Neural cell (in vitro differentiated cells): ENCODE results near the gene HOXA4. TPM values are rescaled to one million over a fixed set of nuclear protein-coding genes. Genes with fewer than 3 reads are reported as not detected.

Experiments used
- H2AFZ ChIP-seq: fragments of 200-600, 300-800 bp; sonication (generic), shearing (Covaris generic); 2 replicates; pipeline ENCODE4 v1.6.0; 2014; ENCODE audit warnings: low read depth, mild to moderate bottlenecking, antibody characterized with exemption, low read length, moderate library complexity
- H3F3A ChIP-seq: fragments of 200-600 bp; shearing (Covaris generic); 2 replicates; pipeline ENCODE4 v1.6.1; 2016; ENCODE audit warnings: mild to moderate bottlenecking, moderate library complexity, mixed read lengths, antibody characterized with exemption, low read length; ENCODE audit not compliant: insufficient read depth, poor library complexity, severe bottlenecking
- H3K27ac ChIP-seq: fragments of 200-600, 300-800 bp; sonication (generic), shearing (Covaris generic); 2 replicates; pipeline ENCODE4 v1.5.1; 2014; ENCODE audit warnings: mild to moderate bottlenecking, low read length, moderate library complexity
- H3K27me3 ChIP-seq: fragments of 300-800, 200-600 bp; sonication (generic), shearing (Covaris generic); 2 replicates; pipeline ENCODE4 v1.6.0; 2014; ENCODE audit warnings: mild to moderate bottlenecking, low read depth, low read length, moderate library complexity; ENCODE audit not compliant: insufficient read depth
- H3K36me3 ChIP-seq: fragments of 300-800, 200-600 bp; sonication (generic), shearing (Covaris generic); 2 replicates; pipeline ENCODE4 v1.5.1; 2014; ENCODE audit warnings: mild to moderate bottlenecking, antibody characterized with exemption, low read length, moderate library complexity; ENCODE audit not compliant: insufficient read depth
- H3K4me2 ChIP-seq: fragments of 300-800, 200-600 bp; sonication (generic), shearing (Covaris generic); 2 replicates; pipeline ENCODE4 v1.6.0; 2014; ENCODE audit warnings: mild to moderate bottlenecking, low read length
- H3K4me3 ChIP-seq: fragments of 300-800, 200-600 bp; sonication (generic), shearing (Covaris generic); 2 replicates; pipeline ENCODE4 v1.5.1; 2014; ENCODE audit warnings: mild to moderate bottlenecking, low read length, moderate library complexity
- H3K79me2 ChIP-seq: fragments of 200-600 bp; shearing (Covaris generic); replicated peaks from 2 replicates; pipeline ENCODE4 v1.6.0; 2014; ENCODE audit warnings: mild to moderate bottlenecking, low read length, moderate library complexity; ENCODE audit not compliant: insufficient read depth
- H3K9ac ChIP-seq: fragments of 300-800, 200-600 bp; sonication (generic), shearing (Covaris generic); 2 replicates; pipeline ENCODE4 v1.6.1; 2016; ENCODE audit warnings: mild to moderate bottlenecking, low read length, mixed read lengths
- H3K9me2 ChIP-seq: fragments of 200-600 bp; shearing (Covaris generic); 2 replicates; pipeline ENCODE4 v1.6.1; 2016; ENCODE audit warnings: mild to moderate bottlenecking, low read length, mixed read lengths; ENCODE audit not compliant: insufficient read depth
- H3K9me3 ChIP-seq: fragments of 200-600, 300-800 bp; sonication (generic), shearing (Covaris generic); 2 replicates; pipeline ENCODE4 v1.6.1; 2016; ENCODE audit warnings: mild to moderate bottlenecking, mixed run types, low read length, moderate library complexity, mixed read lengths
- H4K20me1 ChIP-seq: fragments of 200-600 bp; shearing (Covaris generic); 2 replicates; pipeline ENCODE4 v1.6.1; 2016; ENCODE audit warnings: mild to moderate bottlenecking, mixed run types; ENCODE audit not compliant: insufficient read depth
- CTCF ChIP-seq: fragments of 450-650 bp; IDR thresholded peaks from 2 replicates; pipeline ENCODE4 v1.5.1; 2014; ENCODE audit warnings: antibody characterized with exemption, mild to moderate bottlenecking, moderate library complexity; ENCODE audit not compliant: poor library complexity, severe bottlenecking
- EP300 ChIP-seq: fragments of 450-650 bp; conservative IDR thresholded peaks from 2 replicates; pipeline ENCODE4 v1.6.1; 2014; ENCODE audit warnings: antibody characterized with exemption, mild to moderate bottlenecking, moderate library complexity; ENCODE audit not compliant: poor library complexity, severe bottlenecking
- EZH2 ChIP-seq: fragments of 200-600, 300-800 bp; shearing (Covaris generic), sonication (generic); IDR thresholded peaks from 2 replicates; pipeline ENCODE4 v1.6.1; 2014; ENCODE audit warnings: antibody characterized with exemption, low read length, borderline replicate concordance, mild to moderate bottlenecking; ENCODE audit not compliant: insufficient read depth, poor library complexity, severe bottlenecking
- MXI1 ChIP-seq: fragments of 450-650 bp; conservative IDR thresholded peaks from 2 replicates; pipeline ENCODE4 v1.6.1; 2014; ENCODE audit warnings: antibody characterized with exemption, mild to moderate bottlenecking; ENCODE audit not compliant: poor library complexity, severe bottlenecking
- POLR2AphosphoS5 ChIP-seq: IDR thresholded peaks from 2 replicates; pipeline ENCODE4 v1.6.1; 2012
- RAD21 ChIP-seq: fragments of 450-650 bp; conservative IDR thresholded peaks from 2 replicates; pipeline ENCODE4 v1.6.1; 2014; ENCODE audit warnings: antibody characterized with exemption, mild to moderate bottlenecking, moderate library complexity
- REST ChIP-seq: IDR thresholded peaks from 2 replicates; pipeline ENCODE4 v1.6.1; 2012; ENCODE audit warnings: borderline replicate concordance
- SMC3 ChIP-seq: fragments of 450-650 bp; conservative IDR thresholded peaks from 2 replicates; pipeline ENCODE4 v1.6.1; 2014; ENCODE audit warnings: antibody characterized with exemption, mild to moderate bottlenecking, moderate library complexity; ENCODE audit not compliant: poor library complexity
- TAF1 ChIP-seq: IDR thresholded peaks from 2 replicates; pipeline ENCODE4 v1.6.1; 2012; ENCODE audit warnings: low read depth
- polyA plus RNA-seq: library from polyadenylated mRNA; depleted of rRNA; stranded (reverse); fragments of >200 nt; gene quantifications from 2 replicates; pipeline ENCODE4 v1.2.3, GENCODE V29; 2014

Gene HOXA4
- polyA plus RNA-seq, 1 donor from 2014 or later: not detected

GRCh38 chr7:27160546-27161213 lies 30.1 kb upstream of the HOXA4 start:
- H3K9me3 ChIP-seq: peaks cover 32% of the 10 kb centered on the region
- H3F3A ChIP-seq: no peaks in the 10 kb centered on the region
- peak overlapping the region; percentile 76 for H3K4me3 ChIP-seq
- H3K4me2 ChIP-seq: peak overlapping the region; percentile 76
- TF ChIP-seq SMC3 (peak; percentile 98), MXI1 (peak; percentile 27), EP300 (peak; percentile 24), POLR2AphosphoS5 (no peak), EZH2 (no peak), CTCF (peak; percentile 98), REST (no peak), RAD21 (peak; percentile 99)
- peaks cover 99% of the 10 kb centered on the region for H3K27me3 ChIP-seq
- no peaks in the 10 kb centered on the region for H4K20me1 ChIP-seq
- H3K79me2 ChIP-seq: no peaks in the 10 kb centered on the region
- H3K36me3 ChIP-seq: no peaks in the 10 kb centered on the region
- no peaks in the 10 kb centered on the region for H3K9me2 ChIP-seq
- H2AFZ ChIP-seq: peak overlapping the region; percentile 73
- H3K9ac ChIP-seq: peak overlapping the region; percentile 45
- H3K27ac ChIP-seq: no peak overlapping the region

GRCh38 chr7:27160145-27160545 lies 29.6 kb upstream of the HOXA4 start:
- no peak overlapping the region for H2AFZ ChIP-seq
- H3K9ac ChIP-seq: no peak overlapping the region
- no peaks in the 10 kb centered on the region for H3K9me2 ChIP-seq
- no peaks in the 10 kb centered on the region for H4K20me1 ChIP-seq
- H3K27me3 ChIP-seq: peaks cover 99% of the 10 kb centered on the region
- H3F3A ChIP-seq: no peaks in the 10 kb centered on the region
- peak overlapping the region; percentile 76 for H3K4me3 ChIP-seq
- H3K27ac ChIP-seq: no peak overlapping the region
- TF ChIP-seq POLR2AphosphoS5 (no peak), CTCF (no peak), EZH2 (no peak), SMC3 (no peak), RAD21 (no peak), EP300 (no peak), MXI1 (no peak), TAF1 (no peak), REST (no peak)
- H3K9me3 ChIP-seq: peaks cover 32% of the 10 kb centered on the region
- H3K79me2 ChIP-seq: no peaks in the 10 kb centered on the region
- no peak overlapping the region for H3K4me2 ChIP-seq
- no peaks in the 10 kb centered on the region for H3K36me3 ChIP-seq
